Ascending aorta (tissue), 2 donors: ENCODE results near the gene INPP5A. TPM values are rescaled to one million over a fixed set of nuclear protein-coding genes. Genes with fewer than 3 reads are reported as not detected.

ENCODE experiments used
- DNase-seq, 2 donors: peaks; one replicate each; pipeline ENCODE4 v3.0.0-alpha.2; 2019; ENCODE audit warnings: low spot score in 2 of 2
- H3K27ac ChIP-seq, 2 donors: fragments of 200-600 bp; sonication (generic); one replicate each; pipeline ENCODE4 v1.5.1; 2016 to 2017; ENCODE audit warnings: mild to moderate bottlenecking in 1 of 2
- H3K27me3 ChIP-seq: fragments of 200-600 bp; sonication (generic); one replicate; pipeline ENCODE4 v1.5.1; 2017
- H3K36me3 ChIP-seq, 2 donors: fragments of 200-600 bp; sonication (generic); one replicate each; pipeline ENCODE4 v1.5.1; 2016
- H3K4me1 ChIP-seq, 2 donors: fragments of 200-600 bp; sonication (generic); one replicate each; pipeline ENCODE4 v1.5.1; 2016 to 2017; ENCODE audit warnings: mild to moderate bottlenecking in 1 of 2
- H3K4me3 ChIP-seq, 2 donors: fragments of 200-600 bp; sonication (generic); one replicate each; pipeline ENCODE4 v1.5.1; 2016 to 2017; ENCODE audit warnings: mild to moderate bottlenecking in 1 of 2
- H3K9me3 ChIP-seq, 2 donors: fragments of 200-600 bp; sonication (generic); one replicate each; pipeline ENCODE4 v1.5.1; 2016
- intact Hi-C: fragments of 100-400 bp; cut with DNase I; formaldehyde crosslinking; loops from one replicate; pipeline ENCODE4 v1.15.1; 2023
- total RNA-seq: library from RNA; depleted of rRNA; stranded (reverse); fragments of >200 nt; gene quantifications from one replicate; pipeline ENCODE4 v1.1.0, GENCODE V29; 2016
- TF ChIP-seq, protein P1 (sequence below), 3 experiments: fragments of 200-600 bp in 2 of 3; fragments of 450-650 bp in 1 of 3; sonication (generic) in 2 of 3; IDR thresholded peaks; one replicate each; pipeline ENCODE4 v1.5.1; 2016 to 2019; ENCODE audit warnings: antibody characterized with exemption in 3 of 3, mild to moderate bottlenecking in 1 of 3, moderate library complexity in 1 of 3

INPP5A gene
- total RNA-seq, 1 donor from 2014 or later, result 81.2 TPM

DNA sequence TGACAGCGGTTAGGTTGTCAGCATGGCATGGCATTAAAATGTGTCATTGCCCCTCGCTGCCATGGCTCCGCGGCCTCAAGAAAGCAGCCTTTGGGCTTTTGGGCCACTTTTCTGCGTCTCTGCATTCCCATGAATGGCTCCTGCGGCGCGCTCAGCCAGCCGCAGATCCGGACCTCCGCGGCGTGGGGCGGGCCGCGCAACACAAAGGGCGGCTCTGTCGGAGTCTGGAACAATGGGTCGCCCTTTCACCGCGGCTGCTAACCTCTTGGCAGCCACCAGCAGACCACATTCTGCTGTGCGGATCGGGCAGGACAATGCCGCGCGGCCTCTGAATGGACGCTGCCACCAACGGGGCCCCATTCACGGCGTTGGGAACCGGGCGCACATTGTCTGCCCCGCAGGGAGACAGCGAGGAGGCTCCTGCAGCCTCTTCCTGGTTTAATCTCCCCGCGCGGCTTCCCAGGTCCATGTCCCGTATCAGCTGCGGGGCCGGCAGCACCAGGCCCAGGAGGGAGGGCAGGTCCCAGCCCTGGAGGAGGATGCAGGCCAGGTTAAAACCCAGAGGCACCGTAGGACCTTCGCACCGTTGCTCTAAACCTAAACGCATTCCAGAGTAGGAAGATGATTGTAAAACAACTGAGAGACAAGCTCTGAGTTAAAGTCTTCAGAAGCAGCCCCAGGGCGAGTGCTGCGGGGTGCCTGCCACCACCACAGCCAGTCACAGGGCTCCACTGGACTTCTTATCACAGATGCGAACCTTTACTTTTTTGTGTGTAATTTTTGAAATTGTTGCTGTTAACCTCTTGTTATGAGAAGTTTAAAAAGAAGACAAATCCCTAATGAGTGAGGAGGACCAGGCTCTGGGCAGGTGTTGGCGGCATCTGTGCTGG lies 176.8 kb downstream of the INPP5A start:
- intact Hi-C loops, result no loop called here
- no peaks in the 10 kb centered on the region for H3K27me3 ChIP-seq
- H3K4me3 ChIP-seq, result no peak overlapping the region
- peaks cover 19 to 54% of the 10 kb centered on the region in 2 donors for H3K36me3 ChIP-seq
- H3K9me3 ChIP-seq, result no peaks in the 10 kb centered on the region
- H3K4me1 ChIP-seq, result no peaks in the 10 kb centered on the region
- peak in 1 of 2 donors; percentile 46 for DNase-seq
- no peak overlapping the region for H3K27ac ChIP-seq
- TF ChIP-seq, protein P1, sequence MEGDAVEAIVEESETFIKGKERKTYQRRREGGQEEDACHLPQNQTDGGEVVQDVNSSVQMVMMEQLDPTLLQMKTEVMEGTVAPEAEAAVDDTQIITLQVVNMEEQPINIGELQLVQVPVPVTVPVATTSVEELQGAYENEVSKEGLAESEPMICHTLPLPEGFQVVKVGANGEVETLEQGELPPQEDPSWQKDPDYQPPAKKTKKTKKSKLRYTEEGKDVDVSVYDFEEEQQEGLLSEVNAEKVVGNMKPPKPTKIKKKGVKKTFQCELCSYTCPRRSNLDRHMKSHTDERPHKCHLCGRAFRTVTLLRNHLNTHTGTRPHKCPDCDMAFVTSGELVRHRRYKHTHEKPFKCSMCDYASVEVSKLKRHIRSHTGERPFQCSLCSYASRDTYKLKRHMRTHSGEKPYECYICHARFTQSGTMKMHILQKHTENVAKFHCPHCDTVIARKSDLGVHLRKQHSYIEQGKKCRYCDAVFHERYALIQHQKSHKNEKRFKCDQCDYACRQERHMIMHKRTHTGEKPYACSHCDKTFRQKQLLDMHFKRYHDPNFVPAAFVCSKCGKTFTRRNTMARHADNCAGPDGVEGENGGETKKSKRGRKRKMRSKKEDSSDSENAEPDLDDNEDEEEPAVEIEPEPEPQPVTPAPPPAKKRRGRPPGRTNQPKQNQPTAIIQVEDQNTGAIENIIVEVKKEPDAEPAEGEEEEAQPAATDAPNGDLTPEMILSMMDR (IDR thresholded peaks at IDR 0.05), result no peak

DNA sequence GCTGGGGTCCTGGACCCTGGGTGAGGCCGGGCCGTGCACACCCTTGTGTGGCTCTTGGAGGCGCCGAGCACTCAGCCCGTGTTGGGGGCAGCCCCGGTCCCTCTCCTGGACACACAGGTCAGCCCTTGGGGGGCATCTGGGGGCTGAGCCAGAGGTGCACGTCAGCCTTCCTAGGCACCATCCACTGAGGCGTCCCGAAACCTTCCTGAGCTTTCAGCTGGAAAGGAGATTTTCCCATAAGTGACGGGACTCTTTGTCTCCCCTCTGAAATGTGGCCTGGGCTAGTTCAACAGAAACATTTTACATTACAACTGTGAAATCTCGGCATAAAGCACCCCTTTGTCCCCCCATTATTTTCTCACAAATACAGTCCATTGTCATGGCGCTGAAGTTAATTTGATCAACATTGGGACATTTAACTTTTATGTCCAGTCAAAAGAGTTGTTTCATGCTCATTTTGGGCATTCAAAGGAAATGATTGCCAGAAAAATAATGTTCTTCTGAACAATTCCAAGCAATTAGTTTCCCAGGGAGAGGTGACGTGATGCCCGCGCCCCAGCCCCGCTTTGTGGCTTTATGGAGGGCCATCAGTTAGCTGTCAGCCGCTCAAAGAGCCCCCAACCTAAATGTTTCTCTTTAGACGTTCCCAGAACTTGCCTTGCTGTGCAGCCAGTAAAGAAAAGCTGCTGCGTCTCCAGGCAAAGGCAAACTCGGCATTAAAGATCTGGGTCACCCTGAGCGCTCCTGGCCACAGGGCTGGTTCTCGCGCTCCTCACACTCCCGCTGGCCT lies 177.6 kb downstream of the INPP5A start:
- TF ChIP-seq, protein P1 (IDR thresholded peaks at IDR 0.05), result no peak
- Histone ChIP-seq H3K27ac (no peak overlapping the region), H3K36me3 (peaks cover 16 to 46% of the 10 kb centered on the region in 2 donors), H3K4me1 (no peaks in the 10 kb centered on the region), H3K27me3 (no peaks in the 10 kb centered on the region), H3K4me3 (no peak overlapping the region), H3K9me3 (no peaks in the 10 kb centered on the region)
- intact Hi-C loops, result no loop called here
- DNase-seq, result peak in 1 of 2 donors; percentile 57

DNA sequence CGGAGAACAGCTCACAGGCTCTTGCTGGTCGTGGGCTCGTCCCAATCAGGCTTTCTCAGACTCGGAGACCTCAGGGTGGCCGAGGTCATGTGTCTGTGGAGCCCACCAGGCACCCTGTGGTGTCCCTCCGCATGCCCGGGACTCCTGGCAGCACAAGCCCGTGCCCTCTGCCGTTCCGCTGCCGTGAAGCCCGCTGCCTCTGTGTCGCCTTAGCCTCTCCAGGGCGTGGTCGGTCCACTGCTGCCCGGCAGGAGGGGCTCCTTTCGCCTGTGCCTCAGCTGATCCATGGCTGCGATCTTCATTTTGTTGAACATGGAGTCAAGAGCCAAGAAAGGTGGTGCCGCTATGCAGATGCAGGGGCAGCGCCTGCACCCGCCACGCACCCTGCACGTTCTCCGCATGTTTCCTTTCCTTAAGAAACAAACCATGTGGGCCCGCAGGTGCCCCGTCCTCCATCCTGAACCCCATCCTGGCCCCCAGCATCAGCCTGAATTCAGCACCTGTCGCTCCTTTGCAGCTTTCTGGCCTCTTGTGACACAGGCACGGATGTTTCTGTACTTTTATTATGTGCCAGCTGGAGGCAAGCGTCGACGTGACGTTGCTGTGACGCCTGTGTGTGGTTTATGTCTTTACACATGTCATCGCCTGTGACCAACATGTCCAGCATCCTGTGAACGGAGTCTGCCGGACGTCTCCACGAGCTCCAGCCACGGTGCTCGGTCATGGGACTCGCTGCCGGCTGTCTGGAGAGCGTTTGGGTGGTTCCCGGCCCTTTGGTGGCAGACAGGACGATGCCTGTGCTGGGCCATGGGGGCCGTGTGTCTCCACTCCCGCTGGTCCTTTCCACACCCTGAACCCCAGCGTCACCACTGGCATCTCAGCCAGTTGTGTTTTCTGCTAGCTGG lies 178.4 kb downstream of the INPP5A start:
- DNase-seq, result peak in 1 of 2 donors; percentile 51
- Histone ChIP-seq H3K4me1 (no peaks in the 10 kb centered on the region), H3K9me3 (no peaks in the 10 kb centered on the region), H3K36me3 (peaks cover 13 to 37% of the 10 kb centered on the region in 2 donors), H3K27me3 (no peaks in the 10 kb centered on the region), H3K4me3 (no peak overlapping the region), H3K27ac (no peak overlapping the region)
- intact Hi-C loops, result no loop called here
- TF ChIP-seq, protein P1 (IDR thresholded peaks at IDR 0.05), result no peak

DNA sequence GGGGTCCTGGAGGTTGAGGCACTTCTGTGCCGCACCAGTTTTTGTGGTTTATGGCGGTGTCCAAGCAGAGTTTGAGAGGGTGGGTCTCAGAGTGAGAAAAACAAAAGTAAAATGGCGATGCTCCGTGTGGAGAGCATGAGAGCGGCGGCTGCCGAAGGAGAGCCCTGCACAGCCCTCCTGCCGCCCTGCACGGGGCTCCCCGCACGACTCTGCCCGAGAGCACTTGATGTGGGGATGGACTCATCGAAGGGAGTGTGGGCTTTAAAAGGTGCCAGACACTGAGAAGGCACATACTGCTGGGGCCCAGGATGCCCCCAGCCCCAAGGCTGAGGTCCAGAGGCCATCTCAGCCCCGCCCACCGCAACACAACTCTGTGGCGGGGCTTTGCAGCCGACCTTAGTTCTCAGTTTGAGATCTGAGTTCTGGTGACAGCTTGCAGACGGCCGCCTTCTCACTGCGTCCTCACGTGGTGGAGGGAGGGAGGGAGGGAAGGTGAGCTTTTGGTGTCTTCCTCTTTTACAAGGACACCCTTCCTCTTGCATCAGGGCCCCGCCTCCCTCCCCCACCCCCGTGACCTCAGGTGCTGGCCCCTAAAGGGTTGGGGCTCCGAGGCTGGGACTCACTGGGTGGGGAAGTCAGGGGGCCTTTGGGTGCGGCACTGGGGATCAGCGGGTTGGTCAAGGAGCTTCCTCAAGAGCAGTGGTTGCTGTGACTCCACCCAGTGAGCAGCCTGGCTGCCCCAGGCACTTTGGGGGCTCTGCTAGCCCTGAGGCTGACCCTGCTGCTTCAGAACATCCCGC lies 179.3 kb downstream of the INPP5A start:
- TF ChIP-seq, protein P1 (IDR thresholded peaks at IDR 0.05), result no peak
- H3K4me3 ChIP-seq, result no peak overlapping the region
- H3K36me3 ChIP-seq, result peaks cover 8 to 29% of the 10 kb centered on the region in 2 donors
- no peaks in the 10 kb centered on the region for H3K27me3 ChIP-seq
- H3K9me3 ChIP-seq, result no peaks in the 10 kb centered on the region
- H3K4me1 ChIP-seq, result no peaks in the 10 kb centered on the region
- peak in 1 of 2 donors; percentile 45 for DNase-seq
- H3K27ac ChIP-seq, result no peak overlapping the region
- intact Hi-C loops, result no loop called here
